KOPT-K1 (cell line): ENCODE results near the gene BANK1.

Source experiments
- H3K27ac ChIP-seq: fragments of 200-600 bp; sonication (generic); 2 replicates; pipeline ENCODE4 v1.5.1; 2016; ENCODE audit warnings: antibody characterized with exemption, mild to moderate bottlenecking, low read depth, low read length; ENCODE audit not compliant: poor library complexity, severe bottlenecking
- H3K36me3 ChIP-seq: fragments of 200-600 bp; sonication (generic); 2 replicates; pipeline ENCODE4 v1.5.1; 2017; ENCODE audit warnings: antibody characterized with exemption, mild to moderate bottlenecking, low read length, moderate library complexity; ENCODE audit not compliant: insufficient read depth
- H3K9me3 ChIP-seq: fragments of 200-600 bp; sonication (generic); 2 replicates; pipeline ENCODE4 v1.5.1; 2017; ENCODE audit warnings: antibody characterized with exemption, low read length, mild to moderate bottlenecking; ENCODE audit not compliant: insufficient read depth, poor library complexity, severe bottlenecking

BANK1 gene

GRCh38 chr4:101793397-101793796 lies 2.9 kb downstream of the BANK1 start:
- Histone ChIP-seq H3K9me3 (peaks cover 10% of the 10 kb centered on the region), H3K27ac (no peak overlapping the region), H3K36me3 (no peaks in the 10 kb centered on the region)

GRCh38 chr4:101794806-101795205 lies 4.3 kb downstream of the BANK1 start:
- Histone ChIP-seq H3K27ac (no peak overlapping the region), H3K36me3 (no peaks in the 10 kb centered on the region), H3K9me3 (peaks cover 10% of the 10 kb centered on the region)

GRCh38 chr4:101795704-101796103 lies 5.2 kb downstream of the BANK1 start:
- Histone ChIP-seq H3K36me3 (no peaks in the 10 kb centered on the region), H3K27ac (no peak overlapping the region), H3K9me3 (peaks cover 6% of the 10 kb centered on the region)

- Histone ChIP-seq H3K36me3 (no peaks in the 10 kb centered on the region), H3K27ac (no peak overlapping the region), H3K9me3 (no peaks in the 10 kb centered on the region)
These were observed 11.4 kb downstream of the BANK1 start for GRCh38 chr4:101801958-101802357.

GRCh38 chr4:101806914-101807313 lies 16.4 kb downstream of the BANK1 start:
- no peaks in the 10 kb centered on the region for H3K9me3 ChIP-seq
- no peak overlapping the region for H3K27ac ChIP-seq
- H3K36me3 ChIP-seq: no peaks in the 10 kb centered on the region

GRCh38 chr4:101807351-101807750 lies 16.8 kb downstream of the BANK1 start:
- Histone ChIP-seq H3K36me3 (no peaks in the 10 kb centered on the region), H3K9me3 (no peaks in the 10 kb centered on the region), H3K27ac (no peak overlapping the region)

DNA sequence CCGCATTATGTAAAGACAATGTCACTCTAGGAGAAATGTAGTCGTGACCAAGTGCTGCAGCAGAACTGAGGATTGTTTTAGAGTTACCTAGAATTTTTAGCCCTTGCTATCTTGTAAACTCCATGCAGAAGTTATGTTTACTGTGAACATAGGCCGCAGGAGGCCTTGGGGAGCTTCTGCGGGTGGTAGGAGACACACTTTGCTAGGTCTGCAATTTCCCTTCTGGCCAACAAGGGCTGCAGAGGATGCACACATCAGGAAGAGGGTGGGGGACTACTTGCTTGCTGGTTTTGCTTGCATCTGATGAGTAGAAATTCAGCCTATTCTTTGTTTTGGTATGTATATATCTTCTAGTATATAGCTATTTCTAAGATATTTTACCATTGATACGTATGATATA lies 23.1 kb downstream of the BANK1 start:
- H3K36me3 ChIP-seq: no peaks in the 10 kb centered on the region
- no peak overlapping the region for H3K27ac ChIP-seq
- H3K9me3 ChIP-seq: no peaks in the 10 kb centered on the region

DNA sequence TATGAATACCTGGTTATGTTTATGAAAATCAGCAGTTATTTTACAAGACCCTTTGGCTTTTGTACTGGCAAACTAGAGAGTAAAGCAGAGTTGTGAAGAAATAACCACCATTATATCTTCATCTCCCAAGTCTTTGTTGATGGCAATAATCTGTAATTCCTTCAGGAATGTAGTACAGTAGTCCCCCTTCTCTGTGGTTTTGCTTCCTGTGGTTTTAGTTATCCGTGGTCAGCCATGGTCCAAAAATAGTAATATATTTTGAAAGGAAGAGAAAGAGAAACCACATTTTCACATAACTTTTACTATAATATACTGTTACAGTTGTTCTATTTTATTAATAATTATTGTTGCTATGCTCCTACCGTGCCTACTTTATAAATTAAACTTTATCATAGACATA lies 27.8 kb downstream of the BANK1 start:
- H3K36me3 ChIP-seq: no peaks in the 10 kb centered on the region
- H3K27ac ChIP-seq: no peak overlapping the region
- H3K9me3 ChIP-seq: no peaks in the 10 kb centered on the region

- no peak overlapping the region for H3K27ac ChIP-seq
- H3K9me3 ChIP-seq: no peaks in the 10 kb centered on the region
- no peaks in the 10 kb centered on the region for H3K36me3 ChIP-seq
These were observed 33.3 kb downstream of the BANK1 start for GRCh38 chr4:101823864-101824263.

DNA sequence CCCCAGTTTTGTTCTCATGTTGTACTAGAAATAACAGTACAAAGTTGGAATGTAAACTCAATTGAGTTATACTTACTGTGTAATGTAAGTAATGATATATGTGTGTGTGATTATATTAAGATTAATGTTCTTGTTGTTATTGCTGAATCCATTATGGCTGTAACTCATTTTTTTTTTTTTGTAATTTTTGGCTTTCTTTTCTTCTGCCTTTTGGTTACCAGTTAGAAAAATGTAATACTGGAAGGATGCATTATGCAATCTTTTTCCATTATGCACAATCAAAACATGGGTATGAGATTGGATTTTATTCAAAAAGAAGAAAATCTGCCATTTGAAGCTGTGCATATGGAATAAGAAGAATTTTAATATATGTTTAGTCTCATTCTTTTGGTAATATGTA lies 34.0 kb downstream of the BANK1 start:
- no peaks in the 10 kb centered on the region for H3K9me3 ChIP-seq
- H3K36me3 ChIP-seq: no peaks in the 10 kb centered on the region
- no peak overlapping the region for H3K27ac ChIP-seq

- no peak overlapping the region for H3K27ac ChIP-seq
- H3K36me3 ChIP-seq: no peaks in the 10 kb centered on the region
- no peaks in the 10 kb centered on the region for H3K9me3 ChIP-seq
These were observed 35.4 kb downstream of the BANK1 start for GRCh38 chr4:101825953-101826352.

DNA sequence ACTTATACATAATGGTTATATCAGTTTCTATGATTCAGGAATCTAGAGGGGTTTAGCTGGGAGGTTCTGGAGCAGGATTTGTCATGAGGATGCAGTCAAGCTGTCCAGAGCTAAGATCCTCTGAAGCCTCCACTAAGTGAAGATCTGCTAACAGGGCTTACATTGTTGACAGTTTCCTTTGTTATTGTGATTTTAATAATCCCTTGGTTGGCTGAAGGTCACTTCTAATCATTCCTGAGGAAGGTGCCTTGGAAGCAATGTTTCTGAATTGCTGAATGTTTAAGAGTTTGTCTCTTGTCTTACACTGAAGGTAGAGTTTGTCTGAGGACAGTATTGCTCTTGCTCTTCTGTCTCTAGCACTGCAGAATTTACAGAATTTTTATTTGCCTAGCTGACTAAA lies 41.3 kb downstream of the BANK1 start:
- Histone ChIP-seq H3K27ac (no peak overlapping the region), H3K9me3 (no peaks in the 10 kb centered on the region), H3K36me3 (no peaks in the 10 kb centered on the region)

- Histone ChIP-seq H3K36me3 (no peaks in the 10 kb centered on the region), H3K27ac (no peak overlapping the region), H3K9me3 (no peaks in the 10 kb centered on the region)
These were observed 43.0 kb downstream of the BANK1 start for GRCh38 chr4:101833480-101833879.

GRCh38 chr4:101835121-101835904 lies 44.8 kb downstream of the BANK1 start:
- Histone ChIP-seq H3K27ac (no peak overlapping the region), H3K9me3 (no peaks in the 10 kb centered on the region), H3K36me3 (no peaks in the 10 kb centered on the region)

- Histone ChIP-seq H3K27ac (no peak overlapping the region), H3K36me3 (no peaks in the 10 kb centered on the region), H3K9me3 (no peaks in the 10 kb centered on the region)
These were observed 52.5 kb downstream of the BANK1 start for GRCh38 chr4:101843054-101843453.

GRCh38 chr4:101846550-101846949 lies 56.0 kb downstream of the BANK1 start:
- H3K36me3 ChIP-seq: no peaks in the 10 kb centered on the region
- no peak overlapping the region for H3K27ac ChIP-seq
- H3K9me3 ChIP-seq: no peaks in the 10 kb centered on the region
